Measurements from ENCODE around the gene NOP14.

The NOP14 gene

GRCh38 chr4:2934077-2934812 lies 29.0 kb downstream of the NOP14 start:
- peaks cover 50 to 53% of the 10 kb centered on the region in 2 experiments for H3K36me3 ChIP-seq (ENCODE audit: control insufficient read depth in 1 of 2, insufficient read depth in 2 of 2, low read length in 2 of 2)
- H3K79me2 ChIP-seq (ENCODE audit: control insufficient read depth, insufficient read depth, low read length, poor library complexity) = peaks cover 7% of the 10 kb centered on the region
- H2AFZ ChIP-seq (ENCODE audit: insufficient read depth, low read length, poor library complexity) = no peak overlapping the region
- H4K8ac ChIP-seq (ENCODE audit: low read depth, low read length) = peak overlapping the region; percentile 43
- no peaks in the 10 kb centered on the region for H3K27me3 ChIP-seq (ENCODE audit: insufficient read depth, low read length)
- H2BK5ac ChIP-seq (ENCODE audit: low read depth, low read length, poor library complexity) = no peak overlapping the region
- no peak overlapping the region for H2BK120ac ChIP-seq (ENCODE audit: insufficient read depth, low read length, poor library complexity)
- WGBS (ENCODE audit: extremely low coverage, insufficient coverage, insufficient read length) = no CpG with 5 or more reads among the region's 93 CpGs
- no peak overlapping the region for H3K27ac ChIP-seq (ENCODE audit: low read depth, low read length)
- no peak overlapping the region for H3K23ac ChIP-seq (ENCODE audit: low read length)
- peak overlapping the region; percentile 94 for H3K4me3 ChIP-seq (ENCODE audit: low read depth, low read length)
- H4K12ac ChIP-seq (ENCODE audit: low read depth, low read length) = peak overlapping the region; percentile 37
- peaks cover 4% of the 10 kb centered on the region for H3K79me1 ChIP-seq (ENCODE audit: low read length)
- peak overlapping the region; percentile 56 for H3K18ac ChIP-seq (ENCODE audit: low read length)
- H4K91ac ChIP-seq (ENCODE audit: low read depth, low read length) = peak overlapping the region; percentile 52
- H3K4me1 ChIP-seq (ENCODE audit: control insufficient read depth in 1 of 2, insufficient read depth in 2 of 2, low read length in 2 of 2) = peaks cover 12 to 19% of the 10 kb centered on the region in 2 experiments
- peak overlapping the region; percentile 49 for H3K9ac ChIP-seq (ENCODE audit: low read length)
- peaks cover 3% of the 10 kb centered on the region for H3K9me3 ChIP-seq (ENCODE audit: insufficient read depth, low read depth, low read length)
- H3K4me2 ChIP-seq (ENCODE audit: low read length) = peak overlapping the region; percentile 81
- H2AK5ac ChIP-seq (ENCODE audit: low read length) = peak overlapping the region; percentile 3
- peak in 1 of 2 donors; percentile 53 for DNase-seq
- H3K4ac ChIP-seq (ENCODE audit: low read depth, low read length) = peak overlapping the region; percentile 35
- peak overlapping the region; percentile 4 for H3K14ac ChIP-seq (ENCODE audit: low read length)
- no peak overlapping the region for H2BK12ac ChIP-seq (ENCODE audit: low read length)

GRCh38 chr4:2933566-2934076 lies 29.6 kb downstream of the NOP14 start:
- Histone ChIP-seq H3K23ac (ENCODE audit: low read length) (no peak overlapping the region), H3K9ac (ENCODE audit: low read length) (peak overlapping the region; percentile 49), H4K91ac (ENCODE audit: low read depth, low read length) (peak overlapping the region; percentile 52), H3K4me2 (ENCODE audit: low read length) (peak overlapping the region; percentile 81), H3K36me3 (ENCODE audit: control insufficient read depth in 1 of 2, insufficient read depth in 2 of 2, low read length in 2 of 2) (peaks cover 49 to 53% of the 10 kb centered on the region in 2 experiments), H3K4me1 (ENCODE audit: control insufficient read depth in 1 of 2, insufficient read depth in 2 of 2, low read length in 2 of 2) (peaks cover 12 to 20% of the 10 kb centered on the region in 2 experiments), H3K4ac (ENCODE audit: low read depth, low read length) (peak overlapping the region; percentile 35), H4K8ac (ENCODE audit: low read depth, low read length) (peak overlapping the region; percentile 43), H3K14ac (ENCODE audit: low read length) (peak overlapping the region; percentile 4), H3K27ac (ENCODE audit: low read depth, low read length) (no peak overlapping the region), H2BK5ac (ENCODE audit: low read depth, low read length, poor library complexity) (no peak overlapping the region), H2AK5ac (ENCODE audit: low read length) (peak overlapping the region; percentile 3), H3K27me3 (ENCODE audit: insufficient read depth, low read length) (no peaks in the 10 kb centered on the region), H3K9me3 (ENCODE audit: insufficient read depth, low read depth, low read length) (peaks cover 3% of the 10 kb centered on the region), H2AFZ (ENCODE audit: insufficient read depth, low read length, poor library complexity) (no peak overlapping the region), H2BK120ac (ENCODE audit: insufficient read depth, low read length, poor library complexity) (no peak overlapping the region), H3K79me2 (ENCODE audit: control insufficient read depth, insufficient read depth, low read length, poor library complexity) (peaks cover 7% of the 10 kb centered on the region), H3K79me1 (ENCODE audit: low read length) (peaks cover 4% of the 10 kb centered on the region), H3K4me3 (ENCODE audit: low read depth, low read length) (peak overlapping the region; percentile 73), H3K18ac (ENCODE audit: low read length) (peak overlapping the region; percentile 56), H4K12ac (ENCODE audit: low read depth, low read length) (no peak overlapping the region), H2BK12ac (ENCODE audit: low read length) (no peak overlapping the region)
- WGBS (ENCODE audit: extremely low coverage, insufficient coverage, insufficient read length) = no CpG with 5 or more reads among the region's 31 CpGs
- DNase-seq = no peak

- no peak overlapping the region for H3K14ac ChIP-seq (ENCODE audit: low read length)
- no peak overlapping the region for H3K4me3 ChIP-seq (ENCODE audit: low read depth, low read length)
- H4K12ac ChIP-seq (ENCODE audit: low read depth, low read length) = peak overlapping the region; percentile 6
- H2BK12ac ChIP-seq (ENCODE audit: low read length) = no peak overlapping the region
- H4K91ac ChIP-seq (ENCODE audit: low read depth, low read length) = no peak overlapping the region
- no peak overlapping the region for H3K23ac ChIP-seq (ENCODE audit: low read length)
- H3K4me2 ChIP-seq (ENCODE audit: low read length) = peak overlapping the region; percentile 81
- H3K9ac ChIP-seq (ENCODE audit: low read length) = no peak overlapping the region
- H3K27me3 ChIP-seq (ENCODE audit: insufficient read depth, low read length) = no peaks in the 10 kb centered on the region
- peaks cover 52 to 54% of the 10 kb centered on the region in 2 experiments for H3K36me3 ChIP-seq (ENCODE audit: control insufficient read depth in 1 of 2, insufficient read depth in 2 of 2, low read length in 2 of 2)
- no peak overlapping the region for H2AK5ac ChIP-seq (ENCODE audit: low read length)
- no peak overlapping the region for H2BK5ac ChIP-seq (ENCODE audit: low read depth, low read length, poor library complexity)
- no peak overlapping the region for H4K8ac ChIP-seq (ENCODE audit: low read depth, low read length)
- WGBS (ENCODE audit: extremely low coverage, insufficient coverage, insufficient read length) = no CpG with 5 or more reads among the region's 15 CpGs
- H3K18ac ChIP-seq (ENCODE audit: low read length) = no peak overlapping the region
- H3K79me1 ChIP-seq (ENCODE audit: low read length) = peaks cover 4% of the 10 kb centered on the region
- H2BK120ac ChIP-seq (ENCODE audit: insufficient read depth, low read length, poor library complexity) = no peak overlapping the region
- no peak for DNase-seq
- no peak overlapping the region for H2AFZ ChIP-seq (ENCODE audit: insufficient read depth, low read length, poor library complexity)
- peaks cover 14 to 25% of the 10 kb centered on the region in 2 experiments for H3K4me1 ChIP-seq (ENCODE audit: control insufficient read depth in 1 of 2, insufficient read depth in 2 of 2, low read length in 2 of 2)
- no peak overlapping the region for H3K27ac ChIP-seq (ENCODE audit: low read depth, low read length)
- H3K79me2 ChIP-seq (ENCODE audit: control insufficient read depth, insufficient read depth, low read length, poor library complexity) = peaks cover 7% of the 10 kb centered on the region
- H3K9me3 ChIP-seq (ENCODE audit: insufficient read depth, low read depth, low read length) = peaks cover 3% of the 10 kb centered on the region
- no peak overlapping the region for H3K4ac ChIP-seq (ENCODE audit: low read depth, low read length)
These were observed 30.1 kb downstream of the NOP14 start for GRCh38 chr4:2932951-2933565.

- H3K9ac ChIP-seq (ENCODE audit: low read length) = no peak overlapping the region
- H3K79me1 ChIP-seq (ENCODE audit: low read length) = peaks cover 4% of the 10 kb centered on the region
- no CpG with 5 or more reads among the region's 18 CpGs for WGBS (ENCODE audit: extremely low coverage, insufficient coverage, insufficient read length)
These were observed 30.8 kb downstream of the NOP14 start for GRCh38 chr4:2932321-2932950.

More at GRCh38 chr4:2932321-2932950, 30.8 kb downstream of the NOP14 start:
- H2BK120ac ChIP-seq (ENCODE audit: insufficient read depth, low read length, poor library complexity) = no peak overlapping the region
- H4K91ac ChIP-seq (ENCODE audit: low read depth, low read length) = no peak overlapping the region
- H2BK5ac ChIP-seq (ENCODE audit: low read depth, low read length, poor library complexity) = no peak overlapping the region
- no peak overlapping the region for H3K18ac ChIP-seq (ENCODE audit: low read length)
- H3K27me3 ChIP-seq (ENCODE audit: insufficient read depth, low read length) = no peaks in the 10 kb centered on the region
- no peak overlapping the region for H3K4ac ChIP-seq (ENCODE audit: low read depth, low read length)
- peaks cover 3% of the 10 kb centered on the region for H3K9me3 ChIP-seq (ENCODE audit: insufficient read depth, low read depth, low read length)
- peaks cover 51 to 52% of the 10 kb centered on the region in 2 experiments for H3K36me3 ChIP-seq (ENCODE audit: control insufficient read depth in 1 of 2, insufficient read depth in 2 of 2, low read length in 2 of 2)
- H2AFZ ChIP-seq (ENCODE audit: insufficient read depth, low read length, poor library complexity) = no peak overlapping the region
- H4K12ac ChIP-seq (ENCODE audit: low read depth, low read length) = peak overlapping the region; percentile 7
- H4K8ac ChIP-seq (ENCODE audit: low read depth, low read length) = no peak overlapping the region
- H2AK5ac ChIP-seq (ENCODE audit: low read length) = no peak overlapping the region
- peaks cover 7% of the 10 kb centered on the region for H3K79me2 ChIP-seq (ENCODE audit: control insufficient read depth, insufficient read depth, low read length, poor library complexity)
- peaks cover 15 to 26% of the 10 kb centered on the region in 2 experiments for H3K4me1 ChIP-seq (ENCODE audit: control insufficient read depth in 1 of 2, insufficient read depth in 2 of 2, low read length in 2 of 2)
- no peak overlapping the region for H3K14ac ChIP-seq (ENCODE audit: low read length)
- no peak overlapping the region for H3K23ac ChIP-seq (ENCODE audit: low read length)
- no peak overlapping the region for H3K27ac ChIP-seq (ENCODE audit: low read depth, low read length)
- DNase-seq = no peak
- H3K4me3 ChIP-seq (ENCODE audit: low read depth, low read length) = no peak overlapping the region
- no peak overlapping the region for H2BK12ac ChIP-seq (ENCODE audit: low read length)
- H3K4me2 ChIP-seq (ENCODE audit: low read length) = no peak overlapping the region
